Thyroid gland (tissue), 4 donors: ENCODE results near the gene CD300LB.

ENCODE experiments used
- POLR2A ChIP-seq, 2 donors: fragments of 450-650 bp; IDR thresholded peaks; one replicate each; pipeline ENCODE4 v1.6.1; 2017; ENCODE audit warnings: antibody characterized with exemption in 2 of 2, mild to moderate bottlenecking in 2 of 2, moderate library complexity in 1 of 2
- TF ChIP-seq, protein P1 (sequence below), 6 experiments: fragments of 200-600 bp in 3 of 6; fragments of 450-650 bp in 3 of 6; sonication (generic) in 3 of 6; IDR thresholded peaks; one replicate each; pipeline ENCODE4 v1.5.1; 2016 to 2019; ENCODE audit warnings: antibody characterized with exemption in 6 of 6, mild to moderate bottlenecking in 2 of 6, inconsistent platforms in 1 of 6, moderate library complexity in 1 of 6

DNA sequence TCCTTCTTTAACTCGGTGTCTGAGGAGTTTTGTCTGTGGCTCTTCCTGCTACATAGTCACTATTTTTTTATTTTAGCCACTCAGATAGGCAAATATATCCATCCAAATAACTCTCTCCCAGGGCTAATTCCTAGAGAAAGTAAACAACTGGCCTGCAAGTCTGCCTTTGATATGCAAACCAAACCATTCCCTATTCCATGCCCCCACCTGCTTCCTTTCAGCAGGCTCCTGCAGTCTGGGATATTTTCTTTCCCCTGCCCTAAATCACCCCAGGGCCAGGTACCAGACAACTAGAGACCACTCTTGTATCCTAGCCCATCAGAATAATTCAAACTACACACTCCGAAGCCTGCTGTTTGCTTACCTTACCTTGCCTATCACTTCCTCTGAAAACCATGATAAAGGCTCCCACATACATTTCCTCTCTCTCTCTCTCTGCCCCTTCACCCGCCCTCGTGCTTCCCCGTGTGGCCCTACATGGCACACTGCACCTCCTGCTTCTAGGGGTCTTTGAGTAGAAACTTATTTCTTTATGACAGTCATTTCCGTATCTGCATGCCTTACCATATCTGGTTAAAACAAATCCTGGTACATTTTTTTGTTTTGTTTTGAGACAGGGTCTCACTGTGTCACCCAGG lies 27.7 kb upstream of the CD300LB start:
- TF ChIP-seq, protein P1, sequence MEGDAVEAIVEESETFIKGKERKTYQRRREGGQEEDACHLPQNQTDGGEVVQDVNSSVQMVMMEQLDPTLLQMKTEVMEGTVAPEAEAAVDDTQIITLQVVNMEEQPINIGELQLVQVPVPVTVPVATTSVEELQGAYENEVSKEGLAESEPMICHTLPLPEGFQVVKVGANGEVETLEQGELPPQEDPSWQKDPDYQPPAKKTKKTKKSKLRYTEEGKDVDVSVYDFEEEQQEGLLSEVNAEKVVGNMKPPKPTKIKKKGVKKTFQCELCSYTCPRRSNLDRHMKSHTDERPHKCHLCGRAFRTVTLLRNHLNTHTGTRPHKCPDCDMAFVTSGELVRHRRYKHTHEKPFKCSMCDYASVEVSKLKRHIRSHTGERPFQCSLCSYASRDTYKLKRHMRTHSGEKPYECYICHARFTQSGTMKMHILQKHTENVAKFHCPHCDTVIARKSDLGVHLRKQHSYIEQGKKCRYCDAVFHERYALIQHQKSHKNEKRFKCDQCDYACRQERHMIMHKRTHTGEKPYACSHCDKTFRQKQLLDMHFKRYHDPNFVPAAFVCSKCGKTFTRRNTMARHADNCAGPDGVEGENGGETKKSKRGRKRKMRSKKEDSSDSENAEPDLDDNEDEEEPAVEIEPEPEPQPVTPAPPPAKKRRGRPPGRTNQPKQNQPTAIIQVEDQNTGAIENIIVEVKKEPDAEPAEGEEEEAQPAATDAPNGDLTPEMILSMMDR (IDR thresholded peaks at IDR 0.05), result no peak
- no peak for TF ChIP-seq POLR2A (IDR thresholded peaks at IDR 0.05)
